Uterus (tissue), 2 donors: ENCODE data around the gene OPRM1.

Source experiments
- POLR2A ChIP-seq, 2 donors: fragments of 450-650 bp; IDR thresholded peaks; one replicate each; pipeline ENCODE4 v1.6.1; 2016; ENCODE audit warnings: antibody characterized with exemption in 2 of 2, mild to moderate bottlenecking in 1 of 2, moderate library complexity in 1 of 2
- TF ChIP-seq, protein P1 (sequence below), 4 experiments: fragments of 200-600 bp in 2 of 4; fragments of 450-650 bp in 2 of 4; sonication (generic) in 2 of 4; IDR thresholded peaks; one replicate each; pipeline ENCODE4 v1.5.1; 2016 to 2019; ENCODE audit warnings: antibody characterized with exemption in 4 of 4, mild to moderate bottlenecking in 2 of 4, moderate library complexity in 1 of 4

- TF ChIP-seq, protein P1, sequence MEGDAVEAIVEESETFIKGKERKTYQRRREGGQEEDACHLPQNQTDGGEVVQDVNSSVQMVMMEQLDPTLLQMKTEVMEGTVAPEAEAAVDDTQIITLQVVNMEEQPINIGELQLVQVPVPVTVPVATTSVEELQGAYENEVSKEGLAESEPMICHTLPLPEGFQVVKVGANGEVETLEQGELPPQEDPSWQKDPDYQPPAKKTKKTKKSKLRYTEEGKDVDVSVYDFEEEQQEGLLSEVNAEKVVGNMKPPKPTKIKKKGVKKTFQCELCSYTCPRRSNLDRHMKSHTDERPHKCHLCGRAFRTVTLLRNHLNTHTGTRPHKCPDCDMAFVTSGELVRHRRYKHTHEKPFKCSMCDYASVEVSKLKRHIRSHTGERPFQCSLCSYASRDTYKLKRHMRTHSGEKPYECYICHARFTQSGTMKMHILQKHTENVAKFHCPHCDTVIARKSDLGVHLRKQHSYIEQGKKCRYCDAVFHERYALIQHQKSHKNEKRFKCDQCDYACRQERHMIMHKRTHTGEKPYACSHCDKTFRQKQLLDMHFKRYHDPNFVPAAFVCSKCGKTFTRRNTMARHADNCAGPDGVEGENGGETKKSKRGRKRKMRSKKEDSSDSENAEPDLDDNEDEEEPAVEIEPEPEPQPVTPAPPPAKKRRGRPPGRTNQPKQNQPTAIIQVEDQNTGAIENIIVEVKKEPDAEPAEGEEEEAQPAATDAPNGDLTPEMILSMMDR (IDR thresholded peaks at IDR 0.05) = no peak
- TF ChIP-seq POLR2A (IDR thresholded peaks at IDR 0.05) = no peak
Observed at GRCh38 chr6:154092326-154092962, 53.4 kb downstream of the OPRM1 start.
